WTC11 (cell line): Measurements from ENCODE around the gene AK8.

Source experiments
- CBFB ChIP-seq: sonication (generic); formaldehyde crosslinking; IDR thresholded peaks from 2 replicates; pipeline ENCODE4 v1.8.1; 2022; ENCODE audit warnings: mild to moderate bottlenecking, low read depth, missing genetic modification reagents
- ZNF138 ChIP-seq: sonication (generic); formaldehyde crosslinking; conservative IDR thresholded peaks from 2 replicates; pipeline ENCODE4 v1.8.1; 2022; ENCODE audit warnings: mild to moderate bottlenecking, moderate library complexity, missing genetic modification reagents
- TF ChIP-seq, protein P1 (sequence below): fragments of 250-450 bp; sonication (Bioruptor Pico); IDR thresholded peaks from 2 replicates; pipeline ENCODE4 v1.9.0; 2021; ENCODE audit warnings: mild to moderate bottlenecking
- TF ChIP-seq, protein P2 (sequence below): sonication (generic); formaldehyde crosslinking; IDR thresholded peaks from 2 replicates; pipeline ENCODE4 v1.8.1; 2022; ENCODE audit warnings: low read depth, mild to moderate bottlenecking, moderate library complexity, missing genetic modification reagents, borderline replicate concordance

DNA sequence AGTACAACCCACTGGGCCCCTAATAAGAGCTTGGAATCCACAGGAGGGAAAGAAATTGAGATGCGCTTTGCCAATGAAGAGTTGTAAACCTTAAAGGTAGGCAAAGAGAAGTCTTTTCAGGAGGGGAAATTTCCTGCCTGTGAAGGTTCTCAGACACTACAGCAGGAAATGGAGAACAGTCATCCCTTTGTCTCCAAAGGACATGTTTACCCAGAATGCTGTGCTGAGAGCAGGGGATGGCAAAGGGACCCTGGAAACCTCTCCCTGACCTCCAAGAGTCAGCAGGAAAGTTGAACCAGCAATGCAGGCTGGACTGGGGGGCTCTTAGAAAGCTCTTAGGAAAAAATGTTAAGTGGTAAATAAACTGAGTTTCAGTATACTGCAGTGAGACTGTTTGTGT, 103.2 kb downstream of the AK8 start:
- TF ChIP-seq, protein P1, sequence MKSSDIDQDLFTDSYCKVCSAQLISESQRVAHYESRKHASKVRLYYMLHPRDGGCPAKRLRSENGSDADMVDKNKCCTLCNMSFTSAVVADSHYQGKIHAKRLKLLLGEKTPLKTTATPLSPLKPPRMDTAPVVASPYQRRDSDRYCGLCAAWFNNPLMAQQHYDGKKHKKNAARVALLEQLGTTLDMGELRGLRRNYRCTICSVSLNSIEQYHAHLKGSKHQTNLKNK: no peak
- TF ChIP-seq ZNF138 (CRISPR knock-in tag) (no peak), CBFB (CRISPR knock-in tag) (no peak)
- TF ChIP-seq, protein P2, sequence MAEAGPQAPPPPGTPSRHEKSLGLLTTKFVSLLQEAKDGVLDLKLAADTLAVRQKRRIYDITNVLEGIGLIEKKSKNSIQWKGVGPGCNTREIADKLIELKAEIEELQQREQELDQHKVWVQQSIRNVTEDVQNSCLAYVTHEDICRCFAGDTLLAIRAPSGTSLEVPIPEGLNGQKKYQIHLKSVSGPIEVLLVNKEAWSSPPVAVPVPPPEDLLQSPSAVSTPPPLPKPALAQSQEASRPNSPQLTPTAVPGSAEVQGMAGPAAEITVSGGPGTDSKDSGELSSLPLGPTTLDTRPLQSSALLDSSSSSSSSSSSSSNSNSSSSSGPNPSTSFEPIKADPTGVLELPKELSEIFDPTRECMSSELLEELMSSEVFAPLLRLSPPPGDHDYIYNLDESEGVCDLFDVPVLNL (CRISPR knock-in tag): no peak
